ENCODE data around the gene DYNLRB1. TPM values are rescaled to one million over a fixed set of nuclear protein-coding genes. Genes with fewer than 3 reads are reported as not detected.

DYNLRB1 gene
- total and polyA plus RNA-seq, 2 experiments from 2014 or later, result 103 to 224 TPM

DNA sequence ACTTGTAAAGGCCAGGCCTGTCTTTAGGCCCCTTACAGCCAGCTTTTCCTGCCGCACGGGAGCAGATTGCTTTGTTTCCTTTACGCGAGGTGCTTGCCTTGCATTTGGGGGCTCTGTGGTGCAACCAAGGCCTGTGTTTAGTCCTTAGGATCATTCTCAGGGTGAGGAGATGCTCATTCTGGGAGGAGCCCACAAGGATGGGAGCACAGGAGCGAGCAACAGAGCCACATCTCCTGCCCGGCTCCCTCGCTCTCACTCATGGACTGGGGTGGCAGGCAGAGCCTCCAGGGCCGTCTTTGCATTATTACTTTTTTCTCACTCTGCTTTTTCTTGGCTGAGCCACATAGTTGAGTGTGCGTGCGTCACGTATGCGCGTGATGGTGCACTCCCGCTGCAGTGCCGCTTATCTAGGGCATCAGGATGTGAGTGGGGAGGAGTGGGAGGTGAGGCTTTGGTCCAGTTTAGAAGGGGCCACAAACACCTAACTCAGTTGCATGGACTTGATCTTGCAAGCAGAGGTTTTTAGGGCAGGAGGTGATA lies 19.1 kb downstream of the DYNLRB1 start:
- TF ChIP-seq, protein P1, sequence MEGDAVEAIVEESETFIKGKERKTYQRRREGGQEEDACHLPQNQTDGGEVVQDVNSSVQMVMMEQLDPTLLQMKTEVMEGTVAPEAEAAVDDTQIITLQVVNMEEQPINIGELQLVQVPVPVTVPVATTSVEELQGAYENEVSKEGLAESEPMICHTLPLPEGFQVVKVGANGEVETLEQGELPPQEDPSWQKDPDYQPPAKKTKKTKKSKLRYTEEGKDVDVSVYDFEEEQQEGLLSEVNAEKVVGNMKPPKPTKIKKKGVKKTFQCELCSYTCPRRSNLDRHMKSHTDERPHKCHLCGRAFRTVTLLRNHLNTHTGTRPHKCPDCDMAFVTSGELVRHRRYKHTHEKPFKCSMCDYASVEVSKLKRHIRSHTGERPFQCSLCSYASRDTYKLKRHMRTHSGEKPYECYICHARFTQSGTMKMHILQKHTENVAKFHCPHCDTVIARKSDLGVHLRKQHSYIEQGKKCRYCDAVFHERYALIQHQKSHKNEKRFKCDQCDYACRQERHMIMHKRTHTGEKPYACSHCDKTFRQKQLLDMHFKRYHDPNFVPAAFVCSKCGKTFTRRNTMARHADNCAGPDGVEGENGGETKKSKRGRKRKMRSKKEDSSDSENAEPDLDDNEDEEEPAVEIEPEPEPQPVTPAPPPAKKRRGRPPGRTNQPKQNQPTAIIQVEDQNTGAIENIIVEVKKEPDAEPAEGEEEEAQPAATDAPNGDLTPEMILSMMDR (IDR thresholded peaks at IDR 0.05; ENCODE audit: poor library complexity), result no peak
- TF ChIP-seq EZH2 (IDR thresholded peaks at IDR 0.05; ENCODE audit: borderline replicate concordance) (no peak), EZH2phosphoT487 (IDR thresholded peaks at IDR 0.05; ENCODE audit: low read depth, severe bottlenecking, unreplicated experiment) (no peak)
- no peak for DNase-seq (ENCODE audit: low spot score)
- Histone ChIP-seq H4K20me1 (ENCODE audit: insufficient read depth, poor library complexity, severe bottlenecking) (peaks cover 10% of the 10 kb centered on the region), H3K4me2 (no peak overlapping the region), H3K9me2 (replicated peaks; ENCODE audit: insufficient read depth) (no peaks in the 10 kb centered on the region), H3K27me3 (no peaks in the 10 kb centered on the region), H3K4me1 (ENCODE audit: insufficient read depth) (no peaks in the 10 kb centered on the region), H2AFZ (no peak overlapping the region), H3K79me2 (peaks cover 11% of the 10 kb centered on the region), H3K36me3 (replicated peaks; ENCODE audit: insufficient read depth, low read depth) (no peaks in the 10 kb centered on the region), H3K9me3 (ENCODE audit: low read depth) (no peaks in the 10 kb centered on the region), H3K27ac (no peak overlapping the region), H3K4me3 (no peak overlapping the region)
- WGBS (ENCODE audit: low lambda C conversion rate, missing lambda C conversion rate), result 96% methylated on average over 15 of the region's 15 CpGs

- H4K20me1 ChIP-seq (ENCODE audit: insufficient read depth, poor library complexity, severe bottlenecking), result peaks cover 10% of the 10 kb centered on the region
These were observed 19.6 kb downstream of the DYNLRB1 start for GRCh38 chr20:34535857-34536256.

DNA sequence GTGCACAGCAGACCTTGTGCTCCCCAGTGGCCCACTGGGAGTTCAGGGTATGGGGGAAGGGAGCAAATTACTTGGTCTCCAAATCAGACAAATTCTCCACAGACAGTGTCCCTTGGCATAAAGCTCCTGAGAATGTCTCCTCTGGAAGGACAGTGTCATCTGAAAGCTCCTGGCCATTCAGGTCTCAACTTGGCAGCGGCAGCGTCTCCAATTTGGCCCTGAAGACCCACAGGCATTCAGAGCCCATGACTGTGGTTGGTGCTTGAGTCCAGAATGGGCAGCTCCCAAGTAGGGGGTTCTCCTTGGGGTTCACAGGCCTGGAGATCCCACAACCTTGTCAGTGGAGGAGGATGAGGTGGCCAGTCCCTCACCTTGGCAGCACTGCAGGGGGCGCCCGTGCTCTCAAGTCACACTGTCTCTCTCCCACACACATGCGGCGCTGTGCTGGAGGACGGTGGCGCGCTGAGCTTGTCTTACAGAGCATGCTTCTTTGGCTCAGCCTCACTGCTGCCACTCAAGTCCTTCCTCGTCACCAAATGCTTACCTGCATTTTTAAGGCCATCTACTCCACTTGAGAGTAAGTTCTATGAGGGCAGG lies 20.7 kb downstream of the DYNLRB1 start:
- no peaks in the 10 kb centered on the region for H3K79me2 ChIP-seq
- DNase-seq (ENCODE audit: low spot score), result no peak
- no peaks in the 10 kb centered on the region for H3K9me2 ChIP-seq (replicated peaks; ENCODE audit: insufficient read depth)
- no peak overlapping the region for H2AFZ ChIP-seq
- 84% methylated on average over 10 of the region's 10 CpGs for WGBS (ENCODE audit: low lambda C conversion rate, missing lambda C conversion rate)
- TF ChIP-seq EZH2phosphoT487 (IDR thresholded peaks at IDR 0.05; ENCODE audit: low read depth, severe bottlenecking, unreplicated experiment) (no peak), EZH2 (IDR thresholded peaks at IDR 0.05; ENCODE audit: borderline replicate concordance) (no peak)
- TF ChIP-seq, protein P1 (IDR thresholded peaks at IDR 0.05; ENCODE audit: poor library complexity), result no peak
- no peak overlapping the region for H3K4me3 ChIP-seq
- no peaks in the 10 kb centered on the region for H3K36me3 ChIP-seq (replicated peaks; ENCODE audit: insufficient read depth, low read depth)
- H3K4me2 ChIP-seq, result no peak overlapping the region
- peaks cover 6% of the 10 kb centered on the region for H4K20me1 ChIP-seq (ENCODE audit: insufficient read depth, poor library complexity, severe bottlenecking)
- no peaks in the 10 kb centered on the region for H3K27me3 ChIP-seq
- no peak overlapping the region for H3K27ac ChIP-seq
- H3K9me3 ChIP-seq (ENCODE audit: low read depth), result no peaks in the 10 kb centered on the region
- H3K4me1 ChIP-seq (ENCODE audit: insufficient read depth), result no peaks in the 10 kb centered on the region

More at GRCh38 chr20:34535857-34536256, 19.6 kb downstream of the DYNLRB1 start:
- Histone ChIP-seq H3K79me2 (peaks cover 6% of the 10 kb centered on the region), H3K36me3 (replicated peaks; ENCODE audit: insufficient read depth, low read depth) (no peaks in the 10 kb centered on the region), H3K9me3 (ENCODE audit: low read depth) (no peaks in the 10 kb centered on the region), H3K4me2 (no peak overlapping the region), H3K4me1 (ENCODE audit: insufficient read depth) (no peaks in the 10 kb centered on the region), H3K4me3 (no peak overlapping the region), H3K27ac (no peak overlapping the region), H2AFZ (no peak overlapping the region), H3K9me2 (replicated peaks; ENCODE audit: insufficient read depth) (no peaks in the 10 kb centered on the region), H3K27me3 (no peaks in the 10 kb centered on the region)
- TF ChIP-seq EZH2 (IDR thresholded peaks at IDR 0.05; ENCODE audit: borderline replicate concordance) (no peak), EZH2phosphoT487 (IDR thresholded peaks at IDR 0.05; ENCODE audit: low read depth, severe bottlenecking, unreplicated experiment) (no peak)
- TF ChIP-seq, protein P1 (IDR thresholded peaks at IDR 0.05; ENCODE audit: poor library complexity), result no peak
- DNase-seq (ENCODE audit: low spot score), result no peak
- 100% methylated on average over 2 of the region's 2 CpGs for WGBS (ENCODE audit: low lambda C conversion rate, missing lambda C conversion rate)

Measured in hepatocyte (in vitro differentiated cells).